ENCODE results near the gene TNFRSF21.
"Not testable (repeated sequence)": the region's sequence is repeated elsewhere in the genome, so short reads cannot be mapped to it uniquely, and the experiment has no call there.

The TNFRSF21 gene

DNA sequence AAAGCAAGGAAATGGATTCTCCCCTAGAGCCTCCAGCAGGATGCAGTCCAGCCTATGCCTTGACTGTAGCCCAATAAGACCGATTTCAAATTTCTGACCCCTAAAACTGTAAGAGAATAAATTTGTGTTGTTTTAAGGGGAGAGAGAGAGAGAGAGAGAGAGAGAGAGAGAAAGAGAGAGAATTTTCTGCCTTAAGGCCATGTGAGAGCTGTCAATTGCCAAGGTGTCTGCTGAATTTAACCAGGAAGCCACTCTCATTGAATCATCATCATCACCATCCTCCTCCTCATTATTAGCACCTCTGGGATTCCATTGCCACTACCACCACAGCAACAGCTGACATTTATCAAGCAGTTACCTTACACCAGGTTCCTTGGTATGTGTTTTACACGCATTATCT, 27.8 kb upstream of the TNFRSF21 start:
- H3K4me3 Mint-ChIP-seq: no peak overlapping the region
- no peak overlapping the region for H3K27ac Mint-ChIP-seq
- H3K9me3 Mint-ChIP-seq: no peaks in the 10 kb centered on the region
- H3K36me3 Mint-ChIP-seq (ENCODE audit: low read depth): no peaks in the 10 kb centered on the region
- H3K4me1 Mint-ChIP-seq (ENCODE audit: low read depth): peaks cover 5% of the 10 kb centered on the region
- peaks cover 11% of the 10 kb centered on the region for H3K27me3 Mint-ChIP-seq

DNA sequence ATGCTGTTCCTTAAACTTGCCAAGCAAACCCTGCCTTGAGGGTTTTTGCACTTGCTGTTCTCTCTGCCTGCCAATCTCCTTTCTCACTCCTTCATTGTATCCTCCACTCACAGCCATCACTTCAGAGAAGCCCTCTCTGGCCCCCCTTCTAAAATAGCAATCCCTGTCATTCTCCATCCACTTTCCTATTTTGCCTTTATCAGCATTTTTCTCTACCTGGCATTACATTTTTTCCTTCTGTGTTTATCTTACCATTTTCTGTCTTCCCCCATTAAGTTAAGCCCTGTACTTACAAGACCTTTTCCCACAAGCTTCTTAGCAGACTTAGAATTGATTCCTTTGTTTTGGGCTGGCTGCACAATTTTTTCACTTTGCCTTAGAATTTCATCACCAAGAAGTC, 26.6 kb upstream of the TNFRSF21 start:
- Mint-ChIP-seq H3K27me3 (peaks cover 11% of the 10 kb centered on the region), H3K27ac (no peak overlapping the region), H3K36me3 (ENCODE audit: low read depth) (no peaks in the 10 kb centered on the region), H3K9me3 (no peaks in the 10 kb centered on the region), H3K4me1 (ENCODE audit: low read depth) (peaks cover 5% of the 10 kb centered on the region), H3K4me3 (no peak overlapping the region)

DNA sequence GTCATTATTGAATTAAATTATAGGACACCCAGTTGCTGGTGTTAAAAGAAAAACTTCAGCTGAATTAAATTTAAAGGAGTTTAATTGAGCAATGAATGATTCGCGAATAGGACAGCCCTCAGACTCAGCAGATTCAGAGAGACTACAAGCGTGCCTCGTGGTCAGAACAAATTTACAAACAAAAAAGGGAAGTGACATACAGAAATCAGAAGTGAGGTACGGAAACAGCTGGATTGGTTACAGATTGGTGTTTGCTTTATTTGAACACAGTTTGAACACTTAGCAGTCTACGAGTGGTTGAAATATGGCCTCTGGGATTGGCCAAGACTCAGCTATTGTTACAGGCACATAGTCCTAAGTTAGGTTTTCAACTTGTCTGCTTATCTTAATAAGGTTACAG, 25.8 kb upstream of the TNFRSF21 start:
- H3K4me3 Mint-ChIP-seq: no peak overlapping the region
- H3K36me3 Mint-ChIP-seq (ENCODE audit: low read depth): no peaks in the 10 kb centered on the region
- H3K9me3 Mint-ChIP-seq: peaks cover 4% of the 10 kb centered on the region
- no peak overlapping the region for H3K27ac Mint-ChIP-seq
- H3K27me3 Mint-ChIP-seq: peaks cover 16% of the 10 kb centered on the region
- H3K4me1 Mint-ChIP-seq (ENCODE audit: low read depth): peaks cover 5% of the 10 kb centered on the region

DNA sequence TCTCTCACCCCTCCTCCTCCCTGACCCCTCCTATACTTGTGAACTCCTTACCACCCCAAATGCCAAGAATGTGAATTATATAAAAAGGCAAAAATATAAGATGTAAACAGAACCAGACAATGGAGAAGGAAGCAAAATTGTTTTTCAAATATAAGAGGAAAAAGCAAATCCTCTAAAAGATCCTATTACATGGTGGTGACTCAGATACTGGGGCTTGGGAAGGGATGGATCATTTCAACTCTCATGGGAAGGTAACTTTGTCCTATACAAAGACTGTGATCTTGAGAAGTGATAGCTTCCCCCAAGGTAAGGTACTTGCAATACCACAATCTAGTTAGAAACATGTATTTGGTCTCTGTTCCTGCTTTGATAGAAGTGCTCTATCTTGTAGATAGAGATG, 24.6 kb upstream of the TNFRSF21 start:
- peaks cover 8% of the 10 kb centered on the region for H3K9me3 Mint-ChIP-seq
- H3K36me3 Mint-ChIP-seq (ENCODE audit: low read depth): no peaks in the 10 kb centered on the region
- H3K27ac Mint-ChIP-seq: no peak overlapping the region
- no peak overlapping the region for H3K4me3 Mint-ChIP-seq
- H3K4me1 Mint-ChIP-seq (ENCODE audit: low read depth): peaks cover 5% of the 10 kb centered on the region
- H3K27me3 Mint-ChIP-seq: peaks cover 15% of the 10 kb centered on the region

DNA sequence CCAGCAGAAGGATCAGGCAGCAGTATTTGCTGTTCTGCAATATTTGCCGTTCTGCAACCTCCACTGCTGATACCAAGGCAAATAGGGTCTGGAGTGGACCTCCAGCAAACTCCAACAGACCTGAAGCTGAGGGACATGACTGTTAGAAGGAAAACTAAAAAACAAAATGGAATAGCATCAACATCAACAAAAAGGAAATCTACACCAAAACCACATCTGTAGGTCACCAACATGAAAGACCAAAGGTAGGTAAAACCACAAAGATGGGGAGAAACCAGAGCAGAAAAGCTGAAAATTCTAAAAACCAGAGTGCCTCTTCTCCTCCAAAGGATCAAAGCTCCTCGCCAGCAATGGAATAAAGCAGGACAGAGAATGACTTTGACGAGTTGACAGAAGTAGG, 18.9 kb upstream of the TNFRSF21 start:
- not testable (repeated sequence) for H3K4me1 Mint-ChIP-seq (ENCODE audit: low read depth)

DNA sequence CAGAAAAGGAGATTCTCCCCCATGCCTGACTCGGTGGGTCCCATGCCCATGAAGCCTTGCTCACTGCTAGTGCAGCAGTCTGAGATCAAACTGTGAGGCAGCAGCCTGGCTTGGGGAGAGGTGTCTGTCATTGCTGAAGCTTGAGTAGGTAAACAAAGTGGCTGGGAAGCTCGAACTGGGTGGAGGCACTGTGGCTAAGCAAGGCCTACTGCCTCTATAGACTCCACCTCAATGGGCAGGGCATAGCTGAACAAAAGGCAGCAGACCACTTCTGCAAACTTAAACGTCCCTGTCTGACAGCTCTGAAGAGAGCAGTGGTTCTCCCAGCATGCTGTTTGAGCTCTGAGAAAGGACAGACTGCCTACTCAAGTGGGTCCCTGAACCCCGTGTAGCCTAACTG, 18.4 kb upstream of the TNFRSF21 start:
- not testable (repeated sequence) for H3K9me3 Mint-ChIP-seq; H3K4me3 Mint-ChIP-seq; H3K36me3 Mint-ChIP-seq (ENCODE audit: low read depth); H3K27ac Mint-ChIP-seq; H3K4me1 Mint-ChIP-seq (ENCODE audit: low read depth)
- peaks cover 14% of the 10 kb centered on the region for H3K27me3 Mint-ChIP-seq

More for the DNA sequence above, 18.9 kb upstream of the TNFRSF21 start:
- not testable (repeated sequence) for H3K36me3 Mint-ChIP-seq (ENCODE audit: low read depth); H3K4me3 Mint-ChIP-seq; H3K9me3 Mint-ChIP-seq; H3K27ac Mint-ChIP-seq
- H3K27me3 Mint-ChIP-seq: peaks cover 14% of the 10 kb centered on the region

DNA sequence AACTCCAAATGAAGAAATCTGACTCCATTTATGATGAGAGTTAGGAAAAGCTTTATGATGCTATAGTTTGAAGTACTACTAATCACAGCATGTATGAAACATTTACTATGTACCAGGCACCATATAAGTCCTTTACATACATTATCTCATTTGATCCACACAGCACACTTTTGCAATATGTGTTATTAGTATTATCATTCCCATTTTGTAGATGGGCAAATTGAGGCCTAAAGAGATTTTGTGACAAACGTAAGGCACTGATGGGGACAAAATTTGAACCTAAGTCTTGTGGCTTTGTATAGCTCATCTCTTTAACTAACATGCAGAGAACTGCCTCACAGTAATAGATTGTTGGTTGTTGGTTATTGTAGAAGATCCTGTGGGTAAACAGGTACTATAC, 14.2 kb upstream of the TNFRSF21 start:
- H3K27ac Mint-ChIP-seq: no peak overlapping the region
- peaks cover 26% of the 10 kb centered on the region for H3K27me3 Mint-ChIP-seq
- no peaks in the 10 kb centered on the region for H3K36me3 Mint-ChIP-seq (ENCODE audit: low read depth)
- no peak overlapping the region for H3K4me3 Mint-ChIP-seq
- H3K9me3 Mint-ChIP-seq: peaks cover 4% of the 10 kb centered on the region
- H3K4me1 Mint-ChIP-seq (ENCODE audit: low read depth): peaks cover 5% of the 10 kb centered on the region

DNA sequence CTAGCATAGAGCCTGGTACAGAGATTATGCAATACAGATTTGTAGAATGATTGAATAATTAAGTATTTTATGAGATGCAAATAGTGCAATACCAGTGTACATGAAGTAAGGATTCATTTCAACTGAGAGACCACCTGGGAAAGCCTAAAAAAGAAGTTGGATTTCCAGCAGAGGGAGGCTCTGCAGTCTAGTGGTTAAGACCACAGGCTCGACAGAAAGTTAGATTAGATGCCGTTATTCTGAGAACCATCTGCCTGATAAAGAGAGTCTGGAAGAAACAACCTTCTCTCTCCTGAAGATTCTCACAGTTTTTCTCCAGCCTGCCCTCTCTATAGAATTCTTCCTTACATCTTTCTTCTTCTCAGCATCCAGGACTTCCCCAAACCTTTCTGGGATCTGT, 13.6 kb upstream of the TNFRSF21 start:
- Mint-ChIP-seq H3K36me3 (ENCODE audit: low read depth) (no peaks in the 10 kb centered on the region), H3K4me1 (ENCODE audit: low read depth) (peaks cover 5% of the 10 kb centered on the region), H3K9me3 (peaks cover 4% of the 10 kb centered on the region), H3K27me3 (peaks cover 26% of the 10 kb centered on the region), H3K4me3 (no peak overlapping the region), H3K27ac (no peak overlapping the region)

DNA sequence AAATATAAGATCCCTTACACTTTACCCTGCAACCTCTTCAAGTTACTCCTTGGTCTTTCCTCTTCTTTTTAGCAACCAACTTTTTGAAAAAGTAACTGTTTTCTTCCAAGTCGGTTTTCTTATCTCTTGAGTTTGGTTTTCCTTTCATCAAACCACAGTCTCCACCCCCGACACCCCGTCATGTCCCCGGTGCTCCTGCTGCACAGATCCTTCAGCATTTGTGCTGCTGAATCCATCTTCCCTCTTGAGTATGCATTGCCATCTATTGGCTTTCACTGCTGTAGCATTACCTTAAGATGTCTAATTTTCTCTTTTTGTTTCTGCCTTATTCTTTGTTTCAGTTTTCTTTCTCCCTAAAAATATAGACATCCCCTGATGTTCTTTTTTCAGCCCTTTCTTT, 11.9 kb upstream of the TNFRSF21 start:
- Mint-ChIP-seq H3K27ac (no peak overlapping the region), H3K27me3 (peaks cover 36% of the 10 kb centered on the region), H3K4me1 (ENCODE audit: low read depth) (peaks cover 5% of the 10 kb centered on the region), H3K36me3 (ENCODE audit: low read depth) (no peaks in the 10 kb centered on the region), H3K9me3 (peaks cover 4% of the 10 kb centered on the region), H3K4me3 (no peak overlapping the region)

DNA sequence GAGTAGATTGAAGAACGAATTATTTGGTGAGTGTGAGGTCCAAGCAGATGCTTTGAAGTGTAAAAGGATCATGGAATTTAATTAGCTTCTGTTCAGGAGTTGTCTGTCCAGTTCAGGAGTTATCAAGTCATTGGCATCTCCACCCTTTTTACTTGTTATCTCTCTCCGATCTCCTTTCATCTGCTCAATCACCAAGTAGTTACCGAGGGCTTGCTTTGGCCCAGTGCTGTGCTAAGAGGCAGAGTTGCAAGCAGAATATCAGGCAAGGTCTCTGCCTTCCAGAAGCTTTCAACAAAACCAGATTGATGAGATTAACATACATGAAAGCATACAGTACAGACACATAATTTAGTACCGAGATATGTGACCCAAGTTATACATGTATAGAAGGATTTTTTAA, 10.2 kb upstream of the TNFRSF21 start:
- H3K4me3 Mint-ChIP-seq: no peak overlapping the region
- peaks cover 4% of the 10 kb centered on the region for H3K9me3 Mint-ChIP-seq
- peaks cover 42% of the 10 kb centered on the region for H3K27me3 Mint-ChIP-seq
- no peak overlapping the region for H3K27ac Mint-ChIP-seq
- peaks cover 5% of the 10 kb centered on the region for H3K4me1 Mint-ChIP-seq (ENCODE audit: low read depth)
- no peaks in the 10 kb centered on the region for H3K36me3 Mint-ChIP-seq (ENCODE audit: low read depth)

DNA sequence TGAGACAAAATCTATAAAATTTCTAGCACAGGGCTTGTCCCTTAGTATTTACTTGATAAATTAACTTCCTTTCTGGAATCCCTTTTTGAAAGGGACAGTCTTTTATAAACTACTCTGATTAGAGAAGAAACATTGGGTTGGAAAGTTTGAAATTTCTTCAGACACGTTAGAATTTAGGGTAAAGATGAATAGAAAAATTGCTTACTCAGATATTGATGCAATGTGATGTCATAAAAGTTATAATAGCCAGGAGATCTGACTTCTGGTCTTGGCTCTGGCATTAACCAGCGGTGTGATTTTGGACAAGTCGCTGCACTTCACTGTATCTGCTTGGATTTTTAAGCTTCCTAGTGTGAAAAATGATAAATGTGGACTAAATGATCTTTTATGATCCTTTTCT, 9.7 kb upstream of the TNFRSF21 start:
- H3K4me3 Mint-ChIP-seq: no peak overlapping the region
- H3K27ac Mint-ChIP-seq: no peak overlapping the region
- H3K9me3 Mint-ChIP-seq: peaks cover 4% of the 10 kb centered on the region
- H3K4me1 Mint-ChIP-seq (ENCODE audit: low read depth): peaks cover 5% of the 10 kb centered on the region
- peaks cover 44% of the 10 kb centered on the region for H3K27me3 Mint-ChIP-seq
- H3K36me3 Mint-ChIP-seq (ENCODE audit: low read depth): no peaks in the 10 kb centered on the region

DNA sequence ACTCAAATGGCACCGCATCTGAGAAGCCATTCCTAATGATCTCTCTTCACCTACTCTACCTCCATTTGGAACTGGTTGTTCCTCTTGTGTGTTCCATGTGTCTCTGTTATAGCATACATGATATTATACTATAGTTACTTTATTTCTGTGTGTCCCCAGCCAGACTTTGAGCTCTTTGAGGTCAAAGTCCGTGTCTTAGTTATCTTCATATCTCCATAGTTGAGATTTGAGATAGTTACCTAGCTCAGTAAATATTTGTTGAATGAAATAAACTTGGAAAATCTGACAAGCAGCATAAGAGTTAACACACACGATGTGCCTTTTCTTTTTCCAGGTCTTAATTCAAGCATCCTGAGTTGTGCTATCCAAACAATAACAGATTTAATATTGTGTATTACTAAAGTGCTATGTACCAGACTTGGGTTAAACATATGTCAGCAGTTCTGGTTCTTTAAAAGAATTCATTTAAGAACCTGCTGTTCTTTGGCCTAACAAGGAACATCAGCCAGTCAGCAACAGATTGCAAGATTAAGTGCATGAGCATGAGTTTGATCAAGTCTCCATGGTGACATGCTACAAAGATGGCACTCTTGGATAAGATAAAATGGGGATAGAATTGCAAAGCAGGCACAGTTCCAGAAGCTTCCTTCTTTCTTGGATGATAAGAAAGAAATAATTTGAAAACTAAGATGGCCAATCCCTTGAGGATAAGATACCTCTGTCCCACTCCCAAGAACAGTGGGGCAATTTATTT, 8.7 kb upstream of the TNFRSF21 start:
- H3K27me3 Mint-ChIP-seq: peaks cover 42% of the 10 kb centered on the region
- H3K4me1 Mint-ChIP-seq (ENCODE audit: low read depth): peaks cover 5% of the 10 kb centered on the region
- H3K9me3 Mint-ChIP-seq: peaks cover 4% of the 10 kb centered on the region
- H3K27ac Mint-ChIP-seq: no peak overlapping the region
- H3K36me3 Mint-ChIP-seq (ENCODE audit: low read depth): no peaks in the 10 kb centered on the region
- H3K4me3 Mint-ChIP-seq: no peak overlapping the region

DNA sequence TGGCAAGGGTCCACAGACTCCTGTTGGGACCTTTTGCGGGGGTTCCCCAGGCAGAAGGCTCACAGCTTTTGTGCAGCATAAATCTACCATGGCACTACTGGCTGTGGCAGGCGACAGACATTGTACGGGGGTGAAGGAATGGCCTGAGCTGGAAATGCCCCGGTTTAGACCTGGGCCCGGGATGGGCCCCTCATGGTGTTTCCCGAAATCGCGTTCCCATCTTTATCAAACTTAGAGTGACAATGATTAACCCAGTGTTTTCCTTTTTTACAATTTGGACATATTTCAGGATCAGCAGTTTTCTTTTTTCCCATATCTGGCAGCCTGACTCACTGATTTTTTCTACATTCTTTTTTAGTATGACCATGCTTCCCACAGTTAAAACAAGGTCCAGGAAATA, 5.5 kb upstream of the TNFRSF21 start:
- not testable (repeated sequence) for H3K4me1 Mint-ChIP-seq (ENCODE audit: low read depth); H3K36me3 Mint-ChIP-seq (ENCODE audit: low read depth)

DNA sequence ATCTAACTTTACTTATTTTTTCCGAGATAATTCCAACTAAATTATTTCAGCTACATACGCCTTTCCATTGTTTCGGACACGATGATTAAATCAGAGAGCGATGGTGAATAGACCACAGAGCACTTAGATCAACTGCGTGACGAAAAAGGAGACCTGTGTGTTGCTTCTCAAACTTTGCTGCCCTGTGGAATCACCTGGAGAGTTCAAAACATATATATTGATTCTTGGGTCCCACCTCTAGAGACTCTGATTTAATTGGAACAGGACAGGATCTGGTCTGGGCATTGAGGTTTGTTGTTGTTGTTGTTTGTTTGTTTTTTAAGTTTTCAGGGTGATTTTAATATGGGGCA, 401 bp upstream of the TNFRSF21 start:
- H3K4me3 Mint-ChIP-seq: peak overlapping the region; percentile 72
- H3K36me3 Mint-ChIP-seq (ENCODE audit: low read depth): no peaks in the 10 kb centered on the region
- H3K27me3 Mint-ChIP-seq: peaks cover 49% of the 10 kb centered on the region
- no peak overlapping the region for H3K27ac Mint-ChIP-seq
- H3K4me1 Mint-ChIP-seq (ENCODE audit: low read depth): peaks cover 14% of the 10 kb centered on the region
- no peaks in the 10 kb centered on the region for H3K9me3 Mint-ChIP-seq

More for the DNA sequence above, 5.5 kb upstream of the TNFRSF21 start:
- H3K9me3 Mint-ChIP-seq, H3K4me3 Mint-ChIP-seq, H3K27ac Mint-ChIP-seq: not testable (repeated sequence)
- peaks cover 45% of the 10 kb centered on the region for H3K27me3 Mint-ChIP-seq

DNA sequence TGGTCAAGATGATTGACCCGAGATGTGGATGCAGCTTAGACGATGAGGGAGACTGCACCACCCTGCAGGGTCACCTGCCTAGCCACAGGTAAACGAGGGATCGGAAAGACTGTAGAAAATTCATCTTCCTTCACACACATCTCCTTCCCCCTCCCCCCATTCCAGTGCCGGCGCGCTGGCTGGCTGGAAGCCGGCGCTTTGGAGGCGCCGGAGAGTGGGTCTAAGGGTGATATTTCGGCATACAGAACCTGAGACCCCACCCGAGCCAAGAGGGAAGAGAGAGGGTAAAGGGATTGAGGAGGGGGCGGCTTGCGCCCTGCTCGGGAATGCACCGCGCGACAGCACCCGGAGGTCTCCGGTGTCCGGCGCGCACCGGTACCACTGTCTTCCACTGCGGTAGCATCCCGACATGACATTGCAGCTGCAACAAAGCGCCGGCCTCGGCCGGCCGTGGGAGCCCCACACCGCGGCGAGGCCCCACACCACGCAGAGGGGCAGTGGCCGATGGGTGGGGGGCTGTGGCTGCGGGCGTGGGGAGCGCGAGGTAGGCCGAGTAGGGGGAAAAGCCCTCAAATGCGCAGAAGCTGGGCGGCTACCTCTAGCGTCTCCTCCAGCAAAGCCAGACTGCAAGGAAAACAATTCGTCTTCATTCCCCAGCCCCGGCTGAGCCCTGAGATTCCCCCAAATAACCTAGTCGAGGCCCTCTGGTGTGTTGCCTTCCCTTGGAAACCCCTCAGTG, 984 bp downstream of the TNFRSF21 start:
- H3K27me3 Mint-ChIP-seq: peaks cover 42% of the 10 kb centered on the region
- H3K27ac Mint-ChIP-seq: peak overlapping the region; percentile 26
- H3K9me3 Mint-ChIP-seq: no peaks in the 10 kb centered on the region
- H3K4me3 Mint-ChIP-seq: peak overlapping the region; percentile 76
- peaks cover 14% of the 10 kb centered on the region for H3K4me1 Mint-ChIP-seq (ENCODE audit: low read depth)
- no peaks in the 10 kb centered on the region for H3K36me3 Mint-ChIP-seq (ENCODE audit: low read depth)

DNA sequence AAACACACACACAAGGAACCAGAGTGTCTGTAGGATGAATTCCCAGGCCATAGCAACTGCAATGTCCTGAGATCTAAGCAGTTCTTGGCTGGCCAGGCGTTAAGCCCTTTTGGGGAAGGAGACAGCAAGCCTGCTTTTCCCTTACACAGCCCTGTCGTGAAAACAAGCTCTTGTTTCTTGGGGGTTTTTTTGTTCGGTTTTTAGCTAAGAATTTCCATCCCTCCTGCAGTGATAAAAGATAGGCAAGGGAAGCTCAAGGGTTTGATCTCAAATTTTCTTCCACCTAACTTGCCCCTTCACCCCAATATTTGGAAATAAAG, 1.5 kb downstream of the TNFRSF21 start:
- Mint-ChIP-seq H3K27me3 (peaks cover 41% of the 10 kb centered on the region), H3K27ac (peak overlapping the region; percentile 26), H3K9me3 (no peaks in the 10 kb centered on the region), H3K4me1 (ENCODE audit: low read depth) (peaks cover 14% of the 10 kb centered on the region), H3K36me3 (ENCODE audit: low read depth) (no peaks in the 10 kb centered on the region), H3K4me3 (peak overlapping the region; percentile 76)
